COLO829 (cell line): ENCODE data around the gene ADGRD1.

ENCODE experiments used
- DNase-seq: peaks from one replicate; pipeline ENCODE4 v3.0.0; 2012; ENCODE audit warnings: low spot score

ADGRD1 gene

GRCh38 chr12:131025234-131025633 lies 71.5 kb downstream of the ADGRD1 start:
- no peak for DNase-seq

- DNase-seq, result no peak
Observed at GRCh38 chr12:131025939-131026702, 72.4 kb downstream of the ADGRD1 start.

- DNase-seq, result no peak
Observed at GRCh38 chr12:131026754-131027153, 73.0 kb downstream of the ADGRD1 start.

- no peak for DNase-seq
Observed at GRCh38 chr12:131027264-131027663, 73.6 kb downstream of the ADGRD1 start.

GRCh38 chr12:131027876-131028586 lies 74.3 kb downstream of the ADGRD1 start:
- no peak for DNase-seq

GRCh38 chr12:131028587-131029338 lies 75.1 kb downstream of the ADGRD1 start:
- no peak for DNase-seq

- no peak for DNase-seq
Observed at GRCh38 chr12:131030472-131031328, 77.0 kb downstream of the ADGRD1 start.

GRCh38 chr12:131032082-131032750 lies 78.5 kb downstream of the ADGRD1 start:
- DNase-seq, result no peak

GRCh38 chr12:131033486-131033885 lies 79.8 kb downstream of the ADGRD1 start:
- DNase-seq, result no peak

GRCh38 chr12:131033886-131034482 lies 80.3 kb downstream of the ADGRD1 start:
- no peak for DNase-seq

GRCh38 chr12:131034631-131035244 lies 81.0 kb downstream of the ADGRD1 start:
- DNase-seq, result no peak

- DNase-seq, result no peak
Observed at GRCh38 chr12:131035245-131035681, 81.6 kb downstream of the ADGRD1 start.

GRCh38 chr12:131038159-131038558 lies 84.5 kb downstream of the ADGRD1 start:
- DNase-seq, result no peak

GRCh38 chr12:131038961-131039950 lies 85.5 kb downstream of the ADGRD1 start:
- DNase-seq, result no peak

- no peak for DNase-seq
Observed at GRCh38 chr12:131040491-131040890, 86.8 kb downstream of the ADGRD1 start.

GRCh38 chr12:131041216-131041967 lies 87.7 kb downstream of the ADGRD1 start:
- no peak for DNase-seq

GRCh38 chr12:131041968-131042833 lies 88.5 kb downstream of the ADGRD1 start:
- no peak for DNase-seq
